Measurements from ENCODE around the gene ERG28. TPM values are rescaled to one million over a fixed set of nuclear protein-coding genes. Genes with fewer than 3 reads are reported as not detected.

The ERG28 gene
- total RNA-seq, 1 experiment from 2014 or later, result 13.5 TPM

- in situ Hi-C loops (cut with HindIII; ENCODE audit: low pct_unique_long_range_greater_than_20kb, low sequenced_read_pairs), result no loop called here
- DNase-seq (ENCODE audit: low read depth), result no peak
These were observed 6.6 kb upstream of the ERG28 start for GRCh38 chr14:75667099-75667765.

GRCh38 chr14:75662966-75663365 lies 2.3 kb upstream of the ERG28 start:
- no peak for DNase-seq (ENCODE audit: low read depth)
- in situ Hi-C loops (cut with HindIII; ENCODE audit: low pct_unique_long_range_greater_than_20kb, low sequenced_read_pairs), result no loop called here

GRCh38 chr14:75661499-75661814 lies 781 bp upstream of the ERG28 start:
- no peak for DNase-seq (ENCODE audit: low read depth)
- in situ Hi-C loops (cut with HindIII; ENCODE audit: low pct_unique_long_range_greater_than_20kb, low sequenced_read_pairs), result no loop called here

GRCh38 chr14:75660238-75660629 lies 442 bp downstream of the ERG28 start:
- no peak for DNase-seq (ENCODE audit: low read depth)
- in situ Hi-C loops (cut with HindIII; ENCODE audit: low pct_unique_long_range_greater_than_20kb, low sequenced_read_pairs), result no loop called here

- no peak for DNase-seq (ENCODE audit: low read depth)
- in situ Hi-C loops (cut with HindIII; ENCODE audit: low pct_unique_long_range_greater_than_20kb, low sequenced_read_pairs), result no loop called here
These were observed 1.7 kb downstream of the ERG28 start for GRCh38 chr14:75658957-75659356.

DNA sequence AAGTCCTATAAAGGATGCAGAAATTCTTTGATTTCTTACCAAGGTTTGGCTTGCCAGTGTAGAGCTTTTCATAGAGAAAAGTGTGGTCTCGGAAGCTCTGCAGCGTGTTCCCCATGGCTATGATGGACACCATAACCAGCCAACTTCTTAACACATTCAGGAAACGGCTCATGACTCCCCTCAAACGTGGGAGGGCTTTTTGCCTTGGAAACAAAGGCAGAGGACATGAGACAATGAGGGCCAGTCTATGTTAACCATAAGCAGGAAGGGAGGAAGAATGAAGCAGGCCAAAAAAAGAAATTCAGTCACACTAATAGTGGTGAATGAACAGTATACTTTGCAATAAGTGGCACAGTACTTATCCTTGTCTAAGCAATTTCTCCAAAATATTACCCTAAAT lies 3.3 kb downstream of the ERG28 start:
- DNase-seq (ENCODE audit: low read depth), result no peak
- in situ Hi-C loops (cut with HindIII; ENCODE audit: low pct_unique_long_range_greater_than_20kb, low sequenced_read_pairs), result no loop called here

GRCh38 chr14:75655235-75655634 lies 5.4 kb downstream of the ERG28 start:
- in situ Hi-C loops (cut with HindIII; ENCODE audit: low pct_unique_long_range_greater_than_20kb, low sequenced_read_pairs), result no loop called here
- DNase-seq (ENCODE audit: low read depth), result no peak

- in situ Hi-C loops (cut with HindIII; ENCODE audit: low pct_unique_long_range_greater_than_20kb, low sequenced_read_pairs), result no loop called here
These were observed 6.4 kb downstream of the ERG28 start for GRCh38 chr14:75654127-75654732.

DNA sequence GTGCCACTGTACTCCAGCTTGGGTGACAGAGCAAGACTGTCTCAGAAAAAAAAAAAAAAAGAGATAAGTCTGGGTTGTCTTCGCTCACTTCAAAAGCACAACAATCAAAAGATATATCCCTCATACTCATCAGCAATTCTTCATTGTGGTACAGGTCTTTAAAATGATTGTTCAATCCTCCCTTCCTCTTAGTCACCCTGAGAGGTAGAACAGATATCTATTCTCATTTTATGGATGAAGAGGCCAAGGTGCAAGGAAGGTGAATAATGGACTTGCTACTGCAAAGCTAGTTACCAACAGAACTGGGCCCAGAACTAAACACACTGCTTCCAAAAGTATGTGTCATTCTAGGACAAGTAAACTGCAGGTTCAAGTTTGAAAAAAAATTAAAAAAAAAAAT lies 7.1 kb downstream of the ERG28 start:
- in situ Hi-C loops (cut with HindIII; ENCODE audit: low pct_unique_long_range_greater_than_20kb, low sequenced_read_pairs), result no loop called here
- DNase-seq (ENCODE audit: low read depth), result no peak

More at GRCh38 chr14:75654127-75654732, 6.4 kb downstream of the ERG28 start:
- DNase-seq (ENCODE audit: low read depth), result peak; percentile 49

DNA sequence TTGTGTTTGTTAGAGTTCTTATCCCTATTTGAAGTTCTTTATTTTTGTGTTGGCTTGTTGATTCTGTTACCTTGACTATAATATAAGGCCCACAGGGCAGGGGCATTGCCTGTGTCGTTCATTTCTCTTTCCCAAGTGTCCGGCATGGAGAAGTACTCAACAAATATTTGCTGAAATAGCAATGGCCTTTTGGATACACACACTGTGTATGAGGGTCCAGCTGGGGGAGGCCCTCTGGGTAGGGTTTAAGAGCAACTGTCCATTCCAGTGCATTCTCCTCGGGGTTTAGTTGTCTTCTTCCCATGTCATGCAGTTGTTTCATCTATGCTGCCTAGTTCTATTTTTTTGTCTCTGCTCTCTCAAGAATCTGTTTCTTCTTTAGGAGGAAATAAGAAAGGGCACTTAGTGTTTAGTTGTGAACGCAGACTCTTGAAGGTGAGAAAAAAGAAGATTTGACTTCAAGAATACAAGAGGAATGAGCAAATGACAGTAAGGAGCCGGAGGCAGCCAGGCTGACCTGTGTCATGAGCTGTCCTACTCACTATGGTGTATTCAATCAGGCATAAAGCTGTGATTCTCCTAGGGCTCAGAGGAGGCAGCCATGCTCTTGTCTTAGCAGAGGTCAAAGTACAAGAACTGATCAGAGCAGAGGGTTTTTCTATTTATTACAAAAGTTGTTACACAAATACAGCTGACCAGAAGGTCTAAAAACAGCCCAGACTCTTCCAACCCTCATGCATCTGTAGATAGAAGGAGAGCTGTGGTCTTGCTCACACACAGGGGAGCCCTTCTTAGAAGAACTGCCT lies 10.2 kb downstream of the ERG28 start:
- peak; percentile 37 for DNase-seq (ENCODE audit: low read depth)
- in situ Hi-C loops (cut with HindIII; ENCODE audit: low pct_unique_long_range_greater_than_20kb, low sequenced_read_pairs), result no loop called here

DNA sequence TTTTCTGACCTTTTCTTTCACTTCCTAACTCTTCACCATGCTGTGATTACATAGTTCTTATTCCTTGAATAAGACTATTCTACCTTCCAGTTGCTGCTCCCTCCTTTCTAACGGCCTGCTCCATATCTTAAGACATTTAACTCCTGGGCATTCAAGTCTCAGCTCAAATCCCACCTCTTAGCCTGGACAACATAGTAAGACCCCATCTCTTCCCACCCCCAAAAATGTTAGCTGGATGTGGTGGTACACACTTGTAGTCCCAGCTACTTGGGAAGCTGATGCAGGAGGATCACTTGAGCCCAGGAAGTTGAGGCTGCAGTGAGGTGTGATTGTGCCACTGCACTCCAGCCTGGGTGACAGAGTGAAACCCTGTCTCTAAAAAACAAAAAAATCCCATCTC lies 10.9 kb downstream of the ERG28 start:
- no peak for DNase-seq (ENCODE audit: low read depth)
- in situ Hi-C loops (cut with HindIII; ENCODE audit: low pct_unique_long_range_greater_than_20kb, low sequenced_read_pairs), result no loop called here

- no peak for DNase-seq (ENCODE audit: low read depth)
- in situ Hi-C loops (cut with HindIII; ENCODE audit: low pct_unique_long_range_greater_than_20kb, low sequenced_read_pairs), result no loop called here
These were observed 11.3 kb downstream of the ERG28 start for GRCh38 chr14:75649337-75649736.

DNA sequence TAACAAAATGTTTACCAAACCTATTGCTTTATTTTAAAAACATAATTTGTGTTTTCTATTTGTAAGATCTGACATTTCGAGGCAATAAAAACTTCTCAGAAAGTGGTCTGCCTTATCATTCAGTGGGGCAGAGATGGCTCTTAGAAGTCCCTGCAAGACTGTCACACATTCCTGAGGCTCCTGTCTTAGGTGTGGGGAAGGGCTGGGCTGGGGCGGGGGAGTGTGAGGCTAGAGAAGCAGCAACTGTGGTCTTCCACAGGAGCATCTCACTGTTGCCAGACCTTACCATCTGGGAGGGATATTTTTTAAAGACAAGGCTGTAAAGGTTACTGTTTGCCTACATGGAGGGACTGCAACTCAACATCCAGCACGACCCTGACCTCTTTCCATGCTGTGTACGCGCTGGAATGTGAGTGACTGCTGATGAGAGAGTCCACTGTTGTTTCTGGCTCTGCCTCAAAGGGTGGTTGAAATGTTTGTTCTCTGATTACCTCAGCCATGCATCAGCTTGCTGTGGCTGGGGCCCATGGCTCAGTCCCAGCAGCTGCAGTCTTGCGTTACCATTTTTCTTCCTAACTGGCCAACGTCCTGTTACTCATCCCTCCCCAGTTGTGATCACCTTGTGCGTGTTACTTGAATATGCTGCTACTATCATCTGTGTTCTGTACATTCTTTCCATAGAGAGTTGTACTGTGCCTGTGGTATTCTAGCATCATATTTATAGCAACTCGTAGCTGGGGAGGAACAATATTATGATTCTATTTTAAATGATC lies 12.4 kb downstream of the ERG28 start:
- peak; percentile 93 for DNase-seq (ENCODE audit: low read depth)
- in situ Hi-C loops (cut with HindIII; ENCODE audit: low pct_unique_long_range_greater_than_20kb, low sequenced_read_pairs), result no loop called here

GRCh38 chr14:75647640-75648039 lies 13.0 kb downstream of the ERG28 start:
- no peak for DNase-seq (ENCODE audit: low read depth)
- in situ Hi-C loops (cut with HindIII; ENCODE audit: low pct_unique_long_range_greater_than_20kb, low sequenced_read_pairs), result no loop called here

GRCh38 chr14:75646762-75647161 lies 13.9 kb downstream of the ERG28 start:
- in situ Hi-C loops (cut with HindIII; ENCODE audit: low pct_unique_long_range_greater_than_20kb, low sequenced_read_pairs), result no loop called here
- no peak for DNase-seq (ENCODE audit: low read depth)

- no peak for DNase-seq (ENCODE audit: low read depth)
- in situ Hi-C loops (cut with HindIII; ENCODE audit: low pct_unique_long_range_greater_than_20kb, low sequenced_read_pairs), result no loop called here
These were observed 15.6 kb downstream of the ERG28 start for GRCh38 chr14:75645056-75645455.

DNA sequence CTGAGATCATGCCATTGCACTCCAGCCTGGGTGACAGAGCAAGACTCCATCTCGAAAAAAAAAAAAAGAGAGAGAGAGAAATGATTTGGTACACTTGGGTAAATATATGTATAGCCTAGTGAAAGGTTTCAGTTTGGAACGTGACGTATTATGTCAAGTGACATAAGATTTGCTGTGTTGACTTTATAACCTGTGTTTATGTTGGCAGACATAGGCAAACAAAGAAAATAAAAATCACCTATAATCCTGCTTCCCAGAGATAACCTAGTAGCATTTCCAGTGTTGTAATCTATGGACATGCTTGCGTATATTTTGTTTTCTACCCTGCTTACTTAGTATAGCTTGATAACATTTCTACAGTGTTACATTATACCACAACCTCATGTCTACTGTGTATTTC lies 16.7 kb downstream of the ERG28 start:
- in situ Hi-C loops (cut with HindIII; ENCODE audit: low pct_unique_long_range_greater_than_20kb, low sequenced_read_pairs), result no loop called here

DNA sequence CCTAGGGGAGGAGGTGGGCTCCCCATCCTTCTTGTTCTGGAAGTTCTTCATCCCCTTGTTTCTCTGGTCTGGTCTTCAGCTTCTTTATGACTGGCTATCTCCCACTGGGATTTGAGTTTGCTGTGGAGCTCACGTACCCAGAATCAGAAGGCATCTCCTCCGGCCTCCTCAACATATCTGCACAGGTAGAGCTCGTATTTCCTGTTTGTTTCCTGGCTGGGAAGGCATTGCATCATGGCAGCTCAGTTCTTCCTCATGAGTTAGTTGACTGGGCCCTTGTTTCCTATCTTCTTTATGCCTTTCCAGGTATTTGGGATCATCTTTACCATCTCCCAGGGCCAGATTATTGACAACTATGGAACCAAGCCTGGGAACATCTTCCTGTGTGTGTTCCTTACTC lies 19.8 kb downstream of the ERG28 start:
- no peak for DNase-seq (ENCODE audit: low read depth)
- in situ Hi-C loops (cut with HindIII; ENCODE audit: low pct_unique_long_range_greater_than_20kb, low sequenced_read_pairs), result no loop called here

More for the DNA sequence above, 16.7 kb downstream of the ERG28 start:
- DNase-seq (ENCODE audit: low read depth), result no peak
